ENCODE measurements around the gene AP1S1. TPM values are rescaled to one million over a fixed set of nuclear protein-coding genes. Genes with fewer than 3 reads are reported as not detected.

AP1S1 gene
- total RNA-seq, 1 donor from 2014 or later = 50.5 TPM

- DNase-seq (ENCODE audit: low spot score) = no peak
Measured at GRCh38 chr7:101156866-101157589, 2.8 kb downstream of the AP1S1 start.

- DNase-seq (ENCODE audit: low spot score) = no peak
Measured at GRCh38 chr7:101159696-101160674, 5.7 kb downstream of the AP1S1 start.

- DNase-seq (ENCODE audit: low spot score) = no peak
Measured at GRCh38 chr7:101160910-101161309, 6.6 kb downstream of the AP1S1 start.

GRCh38 chr7:101161692-101162471, 7.6 kb downstream of the AP1S1 start:
- DNase-seq (ENCODE audit: low spot score) = no peak

- DNase-seq (ENCODE audit: low spot score) = no peak
Measured at GRCh38 chr7:101162551-101163278, 8.4 kb downstream of the AP1S1 start.

GRCh38 chr7:101163279-101164070, 9.2 kb downstream of the AP1S1 start:
- no peak for DNase-seq (ENCODE audit: low spot score)

- DNase-seq (ENCODE audit: low spot score) = no peak
Measured at GRCh38 chr7:101164071-101164840, 10.0 kb downstream of the AP1S1 start.

- DNase-seq (ENCODE audit: low spot score) = peak; percentile 93
Measured at GRCh38 chr7:101165075-101165957, 11.0 kb downstream of the AP1S1 start, which contains the start of gene VGF. VGF (minus strand) TSS chr7:101165569; CDS start chr7:101164843, 726 bp downstream.

- no peak for DNase-seq (ENCODE audit: low spot score)
Measured at GRCh38 chr7:101165958-101166647, 11.8 kb downstream of the AP1S1 start.

GRCh38 chr7:101166648-101166908, 12.3 kb downstream of the AP1S1 start:
- DNase-seq (ENCODE audit: low spot score) = no peak

- no peak for DNase-seq (ENCODE audit: low spot score)
Measured at GRCh38 chr7:101166909-101167644, 12.8 kb downstream of the AP1S1 start.

GRCh38 chr7:101167645-101168411, 13.6 kb downstream of the AP1S1 start:
- DNase-seq (ENCODE audit: low spot score) = no peak

GRCh38 chr7:101168412-101169049, 14.3 kb downstream of the AP1S1 start:
- DNase-seq (ENCODE audit: low spot score) = no peak

GRCh38 chr7:101169110-101169837, 15.0 kb downstream of the AP1S1 start:
- no peak for DNase-seq (ENCODE audit: low spot score)

- DNase-seq (ENCODE audit: low spot score) = no peak
Measured at GRCh38 chr7:101169838-101170551, 15.7 kb downstream of the AP1S1 start.

Data from ureter (tissue), 1 donor.